CD4-positive, alpha-beta T cell treated with Interleukin-1 beta for 1 hour (primary cell): ENCODE results near the gene DUSP9.
"Not testable (repeated sequence)": the region's sequence is repeated elsewhere in the genome, so short reads cannot be mapped to it uniquely, and the experiment has no call there.

ENCODE experiments used
- DNase-seq, 2 donors: peaks; one replicate each; pipeline ENCODE4 v3.0.0-alpha.2; 2020 to 2022

The DUSP9 gene

GRCh38 chrX:153694256-153694655 lies 47.3 kb downstream of the DUSP9 start:
- DNase-seq: not testable (repeated sequence)

GRCh38 chrX:153694687-153695270 lies 47.8 kb downstream of the DUSP9 start:
- DNase-seq: no peak

- no peak for DNase-seq
These were observed 49.1 kb downstream of the DUSP9 start for GRCh38 chrX:153696100-153696499.

DNA sequence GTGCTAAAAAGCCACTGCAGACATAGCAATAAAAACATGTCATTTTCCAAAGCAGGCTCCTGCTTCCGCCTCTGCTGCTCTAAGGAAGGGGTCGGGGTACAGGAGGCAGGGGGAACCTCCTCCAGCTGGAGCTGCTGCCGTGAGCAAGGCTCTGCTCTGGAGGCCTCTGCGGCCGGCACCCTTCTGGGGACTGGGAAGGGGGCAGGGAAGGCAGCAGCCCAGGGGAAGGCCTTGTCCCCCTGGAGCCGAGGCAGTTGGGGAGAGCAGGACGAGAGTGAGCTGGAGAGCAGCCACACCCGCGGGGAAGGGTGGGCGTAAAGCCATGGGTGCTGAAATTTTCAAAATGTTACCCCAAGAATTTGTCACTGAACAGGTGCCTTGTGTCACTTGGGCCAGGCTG lies 49.5 kb downstream of the DUSP9 start:
- not testable (repeated sequence) for DNase-seq

GRCh38 chrX:153696986-153697722 lies 50.2 kb downstream of the DUSP9 start:
- not testable (repeated sequence) for DNase-seq

- no peak for DNase-seq
These were observed 51.2 kb downstream of the DUSP9 start for GRCh38 chrX:153697924-153698865.

DNA sequence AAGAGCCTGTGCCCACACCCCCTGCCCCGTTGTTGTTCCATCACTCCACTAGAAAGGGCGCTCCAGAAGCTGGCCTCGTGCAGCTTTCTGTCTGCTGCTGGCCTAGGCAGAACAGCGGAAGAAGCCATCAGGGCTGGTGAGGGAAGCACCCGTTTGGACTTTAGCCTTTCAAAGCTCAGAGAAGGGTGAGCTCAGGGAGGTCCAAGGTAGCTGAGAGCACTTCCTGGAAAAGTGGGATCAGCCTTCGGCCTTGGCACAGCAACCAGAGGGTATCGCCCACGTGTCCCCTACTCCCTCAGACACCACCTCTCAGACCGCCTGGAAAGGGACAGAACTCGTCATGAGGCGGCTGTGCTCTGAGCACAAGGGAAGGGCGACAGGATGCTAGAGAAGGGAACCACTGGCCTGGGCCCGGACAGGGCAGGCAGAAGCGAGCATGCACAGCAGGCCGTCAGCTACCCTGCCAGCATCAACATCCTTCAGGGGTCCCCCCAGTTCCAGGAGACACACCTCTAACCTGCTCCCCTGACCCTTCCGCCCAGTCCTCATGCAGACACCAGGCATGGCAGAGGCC lies 52.3 kb downstream of the DUSP9 start:
- DNase-seq: not testable (repeated sequence)

GRCh38 chrX:153699784-153700371 lies 52.9 kb downstream of the DUSP9 start:
- DNase-seq: not testable (repeated sequence)

GRCh38 chrX:153700376-153700945 lies 53.5 kb downstream of the DUSP9 start:
- DNase-seq: no peak
